Bronchial epithelial cell (primary cell): ENCODE data around the gene POU4F2. TPM values are rescaled to one million over a fixed set of nuclear protein-coding genes. Genes with fewer than 3 reads are reported as not detected.

Experiments used
- DNase-seq: peaks from one replicate; pipeline ENCODE4 v3.0.0-alpha.2; 2010; ENCODE audit warnings: low read depth
- FAIRE-seq: peaks from 2 replicates; lab custom pipeline; 2011; peaks lifted over from hg19 to GRCh38; lab: Jason Lieb, UNC
- H3K27me3 ChIP-seq: 2 replicates; pipeline ENCODE4 v1.5.1; 2011; ENCODE audit warnings: low read length; ENCODE audit not compliant: control insufficient read depth, insufficient read depth
- H3K36me3 ChIP-seq: 2 replicates; pipeline ENCODE4 v1.5.1; 2011; ENCODE audit warnings: low read length; ENCODE audit not compliant: control insufficient read depth, insufficient read depth
- H3K4me3 ChIP-seq: 2 replicates; pipeline ENCODE4 v1.5.1; 2011; ENCODE audit warnings: mild to moderate bottlenecking, low read depth, low read length, control low read depth
- CTCF ChIP-seq: IDR thresholded peaks from 2 replicates; pipeline ENCODE4 v1.5.1; 2011; ENCODE audit warnings: mild to moderate bottlenecking, moderate library complexity, low read length, control low read depth, inconsistent platforms; ENCODE audit not compliant: insufficient read depth, severe bottlenecking
- total RNA-seq: library from RNA; depleted of rRNA; stranded (reverse); fragments of >200 nt; gene quantifications from 2 replicates; pipeline ENCODE4 v1.2.1, GENCODE V29; 2014

Gene POU4F2
- total RNA-seq, 1 donor from 2014 or later = not detected

- H3K36me3 ChIP-seq = no peaks in the 10 kb centered on the region
- FAIRE-seq = no peak
- H3K4me3 ChIP-seq = no peak overlapping the region
Observed at GRCh38 chr4:146640465-146641061, 1.9 kb downstream of the POU4F2 start.

GRCh38 chr4:146641762-146642161 is 3.1 kb downstream of the POU4F2 start:
- no peak for TF ChIP-seq CTCF
- no peak overlapping the region for H3K4me3 ChIP-seq
- H3K27me3 ChIP-seq = peaks cover 37% of the 10 kb centered on the region
- H3K36me3 ChIP-seq = no peaks in the 10 kb centered on the region
- DNase-seq (no peak), FAIRE-seq (no peak)

More at GRCh38 chr4:146640465-146641061, 1.9 kb downstream of the POU4F2 start:
- DNase-seq = no peak
- TF ChIP-seq CTCF = no peak
- peaks cover 33% of the 10 kb centered on the region for H3K27me3 ChIP-seq

GRCh38 chr4:146643812-146644401 is 5.2 kb downstream of the POU4F2 start:
- DNase-seq (peak; percentile 38), FAIRE-seq (no peak)
- no peak for TF ChIP-seq CTCF

GRCh38 chr4:146645921-146646320 is 7.2 kb downstream of the POU4F2 start:
- Histone ChIP-seq H3K27me3 (peaks cover 32% of the 10 kb centered on the region), H3K4me3 (no peak overlapping the region), H3K36me3 (no peaks in the 10 kb centered on the region)
- DNase-seq (no peak), FAIRE-seq (no peak)
- no peak for TF ChIP-seq CTCF

More at GRCh38 chr4:146643812-146644401, 5.2 kb downstream of the POU4F2 start:
- Histone ChIP-seq H3K4me3 (no peak overlapping the region), H3K36me3 (no peaks in the 10 kb centered on the region), H3K27me3 (peaks cover 35% of the 10 kb centered on the region)

- Histone ChIP-seq H3K27me3 (peaks cover 32% of the 10 kb centered on the region), H3K4me3 (no peak overlapping the region), H3K36me3 (no peaks in the 10 kb centered on the region)
- TF ChIP-seq CTCF = no peak
- DNase-seq (no peak), FAIRE-seq (no peak)
Observed at GRCh38 chr4:146646593-146647325, 8.1 kb downstream of the POU4F2 start.
